GM18517 (cell line): Measurements from ENCODE around the gene NLRX1.
"Not testable (repeated sequence)": the region's sequence is repeated elsewhere in the genome, so short reads cannot be mapped to it uniquely, and the experiment has no call there.

ENCODE experiments used
- ATAC-seq: cut with Tn5 transposase; IDR thresholded peaks from one replicate; pipeline ENCODE4 v1.9.1; 2021; ENCODE audit warnings: mild to moderate bottlenecking, moderate library complexity; ENCODE audit not compliant: unreplicated experiment

Gene NLRX1

DNA sequence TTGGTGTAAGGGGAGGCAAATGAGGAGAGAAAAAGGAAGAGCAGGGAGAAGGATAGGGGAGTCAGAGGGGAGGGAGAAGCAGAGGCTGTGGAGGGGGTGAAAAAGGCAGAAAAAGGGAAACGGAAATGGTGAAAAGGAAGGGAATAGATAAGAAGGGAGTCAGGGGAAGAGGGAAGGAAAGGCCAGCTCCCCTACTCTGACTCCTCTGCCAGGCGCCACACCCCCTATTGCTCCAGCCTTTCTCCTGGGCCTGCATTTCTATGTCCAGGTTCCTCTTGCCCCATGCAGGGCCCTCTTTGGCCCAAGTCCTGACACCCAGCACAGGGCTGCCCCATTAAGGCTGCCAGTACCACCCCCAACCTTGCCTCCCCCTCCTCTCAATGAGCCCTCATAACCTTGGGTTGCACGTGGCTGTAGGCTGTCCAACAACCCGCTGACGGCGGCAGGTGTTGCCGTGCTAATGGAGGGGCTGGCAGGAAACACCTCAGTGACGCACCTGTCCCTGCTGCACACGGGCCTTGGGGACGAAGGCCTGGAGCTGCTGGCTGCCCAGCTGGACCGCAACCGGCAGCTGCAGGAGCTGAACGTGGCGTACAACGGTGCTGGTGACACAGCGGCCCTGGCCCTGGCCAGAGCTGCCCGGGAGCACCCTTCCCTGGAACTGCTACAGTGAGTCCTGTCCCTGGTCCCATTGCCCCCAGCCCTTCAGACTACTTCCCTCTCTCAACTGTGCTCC is 13.3 kb downstream of the NLRX1 start:
- ATAC-seq: no peak

DNA sequence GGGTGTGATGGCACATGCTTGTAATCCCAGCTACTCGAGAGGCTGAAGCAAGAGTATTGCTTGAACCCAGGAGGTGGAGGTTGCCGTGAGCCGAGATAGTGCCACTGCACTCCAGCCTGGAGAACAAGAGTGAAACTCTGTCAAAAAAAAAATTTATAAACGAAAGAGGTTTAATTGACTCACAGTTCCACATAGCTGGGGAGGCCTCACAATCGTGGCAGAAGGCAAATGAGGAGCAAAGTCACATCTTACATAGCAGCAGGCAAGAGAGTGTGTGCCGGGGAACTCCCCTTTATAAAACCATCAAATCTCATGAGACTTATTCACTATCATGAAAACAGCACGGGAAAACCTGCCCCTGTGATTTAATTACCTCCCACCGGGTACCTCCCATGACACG is 15.9 kb downstream of the NLRX1 start:
- not testable (repeated sequence) for ATAC-seq

DNA sequence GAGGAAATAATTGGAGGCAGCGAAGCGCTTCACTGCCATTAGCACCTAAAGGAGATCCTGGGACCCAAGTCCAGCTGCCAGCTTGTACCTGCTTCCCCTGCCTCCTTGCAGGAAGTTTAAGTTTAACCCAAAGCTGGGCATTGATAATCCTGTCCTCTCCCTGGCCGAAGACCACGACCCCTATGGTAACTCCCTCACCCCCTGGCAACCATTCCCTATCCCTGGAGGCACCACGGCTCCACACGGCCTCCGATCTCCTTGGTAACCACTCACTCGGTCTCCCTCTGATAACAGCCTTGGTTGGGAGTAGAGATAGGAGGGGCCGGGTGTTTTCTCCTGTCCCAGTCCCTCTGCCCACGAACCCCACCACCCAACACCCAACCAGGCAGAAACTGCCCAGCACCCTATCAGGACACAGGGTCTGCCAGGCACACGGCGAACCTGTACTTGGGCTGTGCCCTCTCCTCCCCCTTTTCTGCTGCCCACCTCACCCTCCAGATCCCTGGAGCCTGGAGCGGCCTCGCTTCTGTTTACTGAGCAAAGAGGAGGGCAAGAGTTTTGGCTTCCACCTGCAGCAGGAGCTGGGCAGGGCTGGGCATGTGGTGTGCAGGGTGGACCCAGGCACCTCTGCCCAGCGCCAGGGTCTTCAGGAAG is 17.6 kb downstream of the NLRX1 start:
- no peak for ATAC-seq

DNA sequence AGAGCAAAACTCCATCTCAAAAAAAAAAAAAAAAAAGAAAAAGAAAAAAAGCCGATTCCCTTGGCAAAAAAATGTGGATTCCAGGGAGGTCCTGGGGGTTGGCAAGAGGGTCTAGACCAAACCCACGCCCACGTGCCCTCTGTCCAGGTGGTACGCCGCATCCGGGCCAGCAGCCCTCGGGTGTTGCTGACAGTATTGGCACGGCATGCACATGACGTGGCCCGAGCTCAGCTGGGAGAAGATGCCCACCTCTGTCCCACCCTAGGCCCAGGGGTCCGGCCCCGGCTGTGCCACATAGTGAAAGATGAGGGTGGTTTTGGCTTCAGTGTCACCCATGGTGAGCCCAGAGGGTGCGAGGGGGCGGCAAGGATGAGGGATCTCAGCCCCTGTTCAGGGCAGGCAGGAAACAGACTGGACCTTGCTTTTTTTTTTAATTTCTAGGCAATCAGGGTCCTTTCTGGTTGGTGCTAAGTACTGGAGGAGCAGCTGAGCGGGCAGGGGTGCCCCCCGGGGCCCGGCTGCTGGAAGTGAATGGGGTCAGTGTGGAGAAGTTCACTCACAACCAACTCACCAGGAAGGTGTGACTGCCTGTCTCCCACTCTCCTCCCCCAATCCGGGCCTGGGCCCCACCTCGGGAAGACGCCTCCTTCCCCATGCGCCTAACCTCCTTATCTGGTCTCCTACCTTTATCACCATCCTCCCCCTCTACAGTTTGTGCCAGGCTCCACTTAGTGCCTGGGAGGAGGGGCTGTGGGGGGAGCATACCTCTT is 18.8 kb downstream of the NLRX1 start:
- ATAC-seq: no peak

DNA sequence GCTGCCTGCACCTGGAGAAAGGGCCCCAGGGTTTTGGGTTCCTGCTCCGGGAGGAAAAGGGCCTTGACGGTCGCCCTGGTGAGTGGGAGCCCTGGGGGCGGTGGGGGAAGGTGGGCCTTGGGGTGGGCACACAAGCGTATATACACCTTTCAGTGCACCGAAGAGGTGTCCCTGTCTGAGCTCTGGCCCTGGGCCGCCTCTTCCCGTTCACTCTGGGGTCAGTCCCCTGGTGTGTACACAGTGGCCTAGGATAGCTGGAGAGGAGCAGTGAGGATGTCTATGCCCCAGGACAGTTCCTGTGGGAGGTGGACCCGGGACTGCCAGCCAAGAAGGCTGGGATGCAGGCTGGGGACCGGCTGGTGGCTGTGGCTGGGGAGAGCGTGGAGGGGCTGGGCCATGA is 19.5 kb downstream of the NLRX1 start:
- no peak for ATAC-seq

DNA sequence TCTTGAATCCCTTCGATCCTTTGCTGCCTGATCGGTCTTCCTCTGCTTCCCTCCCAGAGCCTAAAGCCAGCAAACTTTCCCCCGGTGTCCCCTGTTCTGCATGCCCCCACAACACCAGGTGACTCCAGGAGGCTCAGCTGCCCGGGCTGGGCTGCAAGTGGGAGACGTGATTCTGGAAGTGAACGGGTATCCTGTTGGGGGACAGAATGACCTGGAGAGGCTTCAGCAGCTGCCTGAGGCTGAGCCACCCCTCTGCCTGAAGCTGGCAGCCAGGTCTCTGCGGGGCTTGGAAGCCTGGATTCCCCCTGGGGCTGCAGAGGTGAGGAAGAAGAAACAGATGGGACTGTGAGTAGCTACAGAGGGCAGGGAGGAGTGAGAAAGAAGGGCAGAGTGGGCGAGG is 20.4 kb downstream of the NLRX1 start:
- ATAC-seq: no peak

DNA sequence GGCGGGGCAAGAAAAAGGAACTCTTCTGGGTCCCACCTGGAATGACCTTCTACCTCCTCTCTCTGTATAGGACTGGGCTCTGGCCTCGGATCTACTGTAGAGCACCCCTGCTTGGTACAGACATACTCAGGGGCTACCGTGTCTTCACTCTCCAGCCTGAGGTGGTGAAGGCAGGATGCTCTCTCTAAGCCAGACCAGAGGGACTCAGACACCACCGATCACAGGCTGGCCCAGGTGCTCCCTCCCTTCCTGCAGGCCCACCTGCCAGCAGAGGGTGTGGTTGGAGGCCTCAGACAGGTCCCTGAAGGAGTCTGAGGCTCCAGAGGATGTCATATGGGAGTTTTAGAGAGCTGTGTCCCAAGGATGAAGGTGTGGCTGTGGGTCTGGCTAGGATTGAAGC is 20.9 kb downstream of the NLRX1 start:
- ATAC-seq: no peak

DNA sequence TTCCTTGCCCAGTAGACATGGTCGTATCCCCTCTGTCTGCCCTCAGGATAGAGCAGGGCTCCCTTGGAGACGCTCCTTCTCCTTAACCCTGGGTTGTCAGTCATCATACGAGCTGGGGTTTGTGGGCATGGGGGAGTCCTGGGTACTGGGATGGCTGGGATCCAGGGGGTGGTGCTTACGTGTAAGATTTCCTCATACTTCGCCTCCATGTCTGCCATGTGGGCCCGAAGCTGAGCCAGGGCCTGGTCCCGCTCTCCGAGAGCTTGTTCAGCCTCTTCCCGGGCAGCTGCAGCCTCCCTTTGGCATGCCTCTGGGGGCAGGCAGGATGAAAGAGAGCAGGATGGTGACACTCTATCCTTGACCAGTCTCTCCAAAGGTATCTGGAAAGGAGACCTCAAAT is 22.0 kb downstream of the NLRX1 start:
- no peak for ATAC-seq

DNA sequence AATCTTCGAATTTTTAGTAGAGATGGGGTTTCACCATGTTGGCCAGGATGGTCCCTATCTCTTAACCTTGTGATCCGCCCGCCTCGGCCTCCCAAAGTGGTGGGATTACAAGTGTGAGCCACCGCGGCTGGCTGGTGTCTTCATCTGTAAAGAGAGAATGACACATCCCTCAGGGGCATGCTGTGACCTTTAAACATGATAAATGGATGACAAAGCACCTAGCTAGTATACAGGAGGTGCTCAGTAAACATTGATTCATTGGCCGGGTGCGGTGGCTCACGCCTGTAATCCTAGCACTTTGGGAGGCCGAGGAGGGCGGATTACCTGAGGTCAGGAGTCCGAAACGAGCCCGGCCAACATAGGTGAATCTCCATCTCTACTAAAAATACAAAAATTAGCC is 22.7 kb downstream of the NLRX1 start:
- ATAC-seq: not testable (repeated sequence)

DNA sequence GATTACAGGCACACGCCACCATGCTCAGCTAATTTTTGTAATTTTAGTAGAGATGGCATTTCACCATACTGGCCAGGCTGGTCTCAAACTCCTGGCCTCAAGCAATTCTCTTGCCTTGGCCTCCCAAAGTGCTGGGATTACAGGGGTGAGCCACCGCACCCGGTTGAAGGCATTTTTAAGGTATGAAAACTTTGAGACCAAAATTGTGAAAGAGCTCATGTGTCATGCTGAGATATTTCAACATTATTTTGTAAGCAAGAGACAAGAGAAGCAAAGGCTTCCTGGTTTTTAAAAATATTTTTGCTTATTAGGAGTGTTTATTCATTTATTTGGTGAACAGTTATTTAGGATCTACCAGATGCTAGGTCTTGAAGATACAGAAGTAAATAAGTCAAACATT is 23.6 kb downstream of the NLRX1 start:
- no peak for ATAC-seq

DNA sequence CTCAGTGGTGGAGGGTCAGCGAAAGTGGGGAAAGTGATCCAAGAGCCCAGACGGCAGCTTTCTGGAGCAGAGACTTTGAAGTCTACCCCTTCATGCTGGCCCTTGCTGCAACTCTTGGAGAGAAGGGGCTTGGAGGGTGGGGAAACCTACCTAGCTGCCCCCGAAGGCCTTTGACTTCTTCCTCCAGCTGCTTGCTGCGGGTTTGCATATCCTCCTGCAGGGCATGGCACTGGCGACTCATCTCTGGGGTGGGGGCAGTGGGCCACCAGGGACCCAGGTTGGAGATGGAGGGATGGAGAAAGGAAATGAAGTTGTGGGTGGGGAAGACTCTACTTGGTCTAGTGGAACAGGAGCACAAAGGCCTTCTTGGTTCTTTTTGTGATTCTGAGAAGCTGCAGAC is 24.5 kb downstream of the NLRX1 start:
- no peak for ATAC-seq

DNA sequence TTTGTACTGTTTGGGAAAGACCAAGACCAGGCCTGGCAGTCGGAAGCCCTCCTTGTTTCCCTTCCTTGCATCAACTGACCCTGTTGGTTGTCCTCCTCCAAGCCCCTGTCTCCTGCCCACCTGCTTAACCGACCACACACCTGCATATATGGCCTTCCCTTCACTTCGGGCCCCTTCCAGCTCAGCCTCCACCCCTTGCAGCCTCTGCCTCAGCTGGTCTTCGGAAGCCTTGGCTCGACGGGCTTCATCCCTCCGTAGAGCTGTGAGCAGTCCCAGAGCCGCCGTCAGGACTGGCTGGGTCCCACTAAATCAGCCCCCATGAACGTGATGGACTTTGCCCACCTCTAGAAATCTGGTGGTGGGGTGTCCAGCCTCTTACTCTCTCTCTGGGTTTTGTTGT is 25.1 kb downstream of the NLRX1 start:
- ATAC-seq: no peak

DNA sequence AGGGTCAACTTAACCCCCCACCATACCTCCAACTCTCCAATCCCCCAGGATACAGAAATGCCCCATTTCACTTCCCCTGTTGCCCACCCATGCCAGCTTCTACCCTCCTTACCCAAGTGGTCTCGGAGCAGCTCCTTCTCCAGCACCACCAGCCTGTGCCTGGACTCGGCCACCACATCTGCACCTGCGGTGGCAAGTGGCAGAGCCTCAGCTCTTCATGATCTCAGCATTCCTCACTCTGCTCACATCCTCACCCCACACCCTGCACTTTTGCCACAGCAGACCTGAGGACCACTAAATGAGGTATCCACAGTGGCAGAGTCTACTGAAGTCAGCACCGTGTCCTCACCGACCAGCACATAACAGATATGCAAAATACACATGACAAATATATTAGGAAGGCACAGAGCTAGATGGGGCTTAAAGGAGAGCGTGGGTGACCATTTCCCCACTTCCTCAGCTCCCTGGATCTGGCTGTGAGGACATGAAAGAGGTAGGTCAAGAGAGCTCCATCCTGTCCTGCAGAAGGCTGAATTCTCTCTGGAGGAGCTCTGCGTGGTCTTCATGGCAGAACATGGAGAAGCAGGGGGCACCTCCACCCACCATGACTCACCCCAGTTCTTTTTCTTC is 26.4 kb downstream of the NLRX1 start:
- ATAC-seq: no peak

DNA sequence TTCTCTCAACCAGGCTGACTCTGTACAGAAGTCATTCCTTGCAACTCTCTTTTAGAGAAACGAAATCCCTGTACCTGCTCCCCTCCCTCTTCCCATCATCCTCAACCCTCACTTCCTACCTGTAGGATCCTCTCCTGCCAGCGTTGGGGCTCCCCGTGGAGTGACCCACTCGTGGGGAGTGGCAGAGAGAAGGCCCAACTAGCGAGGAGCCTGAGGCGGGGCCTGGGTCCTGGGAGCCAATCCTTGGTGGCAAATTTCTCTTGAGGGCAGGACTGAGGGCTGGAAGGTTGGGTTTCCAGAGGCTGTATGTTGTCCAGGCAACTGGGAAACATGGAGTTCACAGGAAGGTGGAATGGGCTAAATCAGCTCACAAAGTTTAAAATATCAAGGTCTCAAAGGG is 27.2 kb downstream of the NLRX1 start:
- no peak for ATAC-seq

DNA sequence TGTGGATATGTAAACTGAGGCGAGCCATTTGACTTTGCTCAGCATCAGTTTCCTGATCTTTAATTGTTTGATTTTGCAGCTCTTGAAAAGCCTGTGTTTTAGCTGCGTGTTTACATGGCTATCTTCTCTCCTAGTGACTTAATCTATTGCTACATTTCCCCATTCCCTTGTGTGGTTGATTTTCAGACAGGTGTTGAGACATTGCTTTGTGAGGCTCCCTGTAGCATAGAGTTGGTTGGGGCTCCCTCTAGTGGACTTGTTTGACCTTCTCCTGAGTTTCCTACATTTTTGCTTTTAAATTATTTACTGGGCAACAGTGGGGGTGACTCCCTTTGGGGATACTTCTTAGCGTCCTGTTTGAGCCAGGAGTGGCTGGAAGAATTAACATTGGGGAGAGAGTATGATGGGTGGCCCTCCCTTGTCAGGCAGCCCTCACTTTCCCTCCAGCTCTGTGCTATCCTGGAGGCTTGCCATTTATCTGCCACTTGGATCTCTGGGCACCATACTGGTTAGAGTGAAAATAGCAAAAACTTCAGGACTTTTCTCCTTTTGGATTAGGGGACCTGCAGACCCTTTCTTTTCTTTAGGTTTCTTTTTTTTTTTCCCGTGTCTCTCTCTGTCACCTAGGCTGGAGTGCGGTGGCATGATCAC is 28.4 kb downstream of the NLRX1 start:
- ATAC-seq: no peak

DNA sequence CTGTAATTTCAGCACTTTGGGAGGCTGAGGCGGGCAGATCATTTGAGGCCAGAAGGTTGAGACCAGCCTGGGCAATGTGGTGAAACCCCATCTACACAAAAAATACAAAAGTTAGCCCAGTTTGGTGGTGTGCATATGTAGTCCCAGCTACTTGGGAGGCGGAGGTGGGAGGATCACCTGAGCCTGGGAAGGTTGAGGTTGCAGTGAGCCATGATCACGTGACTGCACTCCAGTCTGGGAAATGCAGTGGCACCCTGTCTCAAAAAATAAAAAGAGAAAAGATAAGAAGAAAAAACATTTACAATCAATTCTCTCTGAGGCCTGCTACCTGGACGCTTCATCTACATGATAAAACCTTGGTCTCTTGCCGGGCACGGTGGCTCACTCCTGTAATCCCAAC is 30.4 kb downstream of the NLRX1 start:
- no peak for ATAC-seq

DNA sequence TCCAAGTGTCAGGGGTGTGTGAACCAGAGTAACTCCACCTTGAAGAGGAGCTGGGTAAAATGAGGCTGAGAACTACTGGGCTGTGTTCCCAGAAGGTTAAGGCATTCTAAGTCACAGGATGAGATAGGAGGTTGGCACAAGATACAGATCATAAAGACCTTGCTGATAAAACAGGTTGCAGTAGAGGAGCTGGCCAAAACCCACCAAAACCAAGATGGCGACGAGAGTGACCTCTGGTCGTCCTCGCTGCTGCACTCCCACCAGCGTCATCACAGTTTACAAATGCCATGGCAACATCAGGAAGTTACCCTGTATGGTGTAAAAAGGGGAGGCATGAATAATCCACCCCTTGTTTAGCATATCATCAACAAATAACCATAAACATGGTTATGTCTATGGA is 32.7 kb downstream of the NLRX1 start:
- not testable (repeated sequence) for ATAC-seq

DNA sequence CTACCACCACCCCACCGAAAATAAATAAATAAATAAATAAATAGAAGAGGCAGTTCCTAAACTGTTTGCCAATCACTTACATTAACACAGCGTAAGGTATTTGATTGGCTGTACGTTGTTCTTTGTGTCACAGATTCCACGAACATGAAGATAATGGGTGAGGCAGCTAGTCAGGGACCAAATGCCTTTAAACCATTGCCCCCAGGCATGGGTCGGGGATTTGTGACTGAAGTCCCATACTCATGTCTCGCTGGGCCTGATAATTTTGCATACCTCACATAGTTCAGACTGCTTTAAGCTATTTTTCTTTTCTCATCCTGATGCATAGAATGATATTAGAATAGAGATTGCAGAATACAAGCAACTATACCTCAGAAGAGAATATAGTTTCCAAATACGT is 34.0 kb downstream of the NLRX1 start:
- no peak for ATAC-seq

DNA sequence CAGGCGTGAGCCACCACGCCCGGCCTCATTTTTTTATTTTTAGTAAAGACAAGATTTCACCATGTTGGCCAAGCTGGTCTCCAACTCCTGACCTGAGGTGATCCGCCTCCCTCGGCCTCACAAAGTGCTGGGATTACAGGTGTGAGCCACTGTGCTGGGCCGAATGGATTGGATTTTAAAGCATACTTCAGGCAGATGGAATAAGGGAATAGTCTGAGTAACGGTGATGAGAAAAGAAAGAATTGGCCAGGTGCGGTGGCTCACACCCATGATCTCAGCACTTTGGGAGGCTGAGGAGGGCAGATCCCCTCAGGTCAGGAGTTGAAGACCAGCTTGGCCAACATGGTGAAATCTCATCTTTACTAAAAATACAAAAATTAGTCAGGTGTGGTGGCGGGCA is 35.5 kb downstream of the NLRX1 start:
- no peak for ATAC-seq

DNA sequence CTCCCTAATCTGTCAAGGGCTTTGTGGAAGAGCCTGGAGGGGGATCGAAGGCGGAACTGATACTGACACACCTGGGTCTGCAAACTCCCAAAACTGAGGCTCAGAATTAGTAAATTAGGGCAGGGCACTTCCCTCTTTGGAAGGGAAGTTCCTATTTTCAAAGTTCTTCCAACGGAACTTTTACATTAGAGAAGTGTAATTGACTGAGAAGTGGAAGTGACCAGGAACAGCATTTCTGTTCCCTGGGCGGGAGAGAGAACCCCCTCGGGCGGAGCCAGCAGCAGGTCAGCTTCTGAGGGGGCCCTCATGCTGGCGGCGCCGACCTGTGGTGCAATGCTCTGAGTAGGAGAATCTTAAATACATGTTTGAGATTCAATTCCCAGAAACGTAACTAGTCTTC is 36.6 kb downstream of the NLRX1 start:
- no peak for ATAC-seq
